HG03571 (cell line): Measurements from ENCODE around the gene ZKSCAN8.

ENCODE experiments used
- ATAC-seq: cut with Tn5 transposase; IDR thresholded peaks from one replicate; pipeline ENCODE4 v1.9.1; 2021; ENCODE audit not compliant: unreplicated experiment

ZKSCAN8 gene

DNA sequence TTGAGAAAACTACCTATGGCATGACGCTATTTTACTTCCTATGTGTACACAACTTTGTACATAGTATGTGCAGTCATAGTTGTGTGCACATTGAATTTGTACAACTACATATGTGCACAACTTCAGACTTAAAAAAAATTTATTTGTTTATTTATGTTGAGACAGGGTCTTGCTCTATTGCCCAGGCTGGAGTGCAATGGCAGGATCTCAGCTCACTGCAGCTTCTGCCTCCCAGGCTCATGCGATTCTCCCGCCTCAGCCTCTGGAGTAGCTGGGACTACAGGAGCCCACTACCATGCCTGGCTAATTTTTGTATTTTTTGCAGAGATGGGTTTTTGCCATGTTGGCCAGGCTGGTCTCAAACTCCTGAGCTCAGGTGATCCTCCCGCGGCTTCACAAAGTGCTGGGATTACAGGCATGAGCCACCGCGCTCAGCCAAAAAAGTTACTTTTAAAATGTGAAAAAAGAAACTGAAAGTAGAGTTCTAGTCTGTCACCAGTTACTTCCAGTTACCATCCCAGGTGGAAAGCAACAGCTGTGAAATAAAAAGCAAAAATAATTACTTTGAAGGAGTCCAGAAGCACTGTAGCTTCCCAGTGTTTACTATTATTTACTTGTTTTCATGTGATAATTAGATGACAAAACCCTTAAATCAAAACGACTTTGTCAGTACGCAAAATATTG, 1.7 kb upstream of the ZKSCAN8 start:
- no peak for ATAC-seq

DNA sequence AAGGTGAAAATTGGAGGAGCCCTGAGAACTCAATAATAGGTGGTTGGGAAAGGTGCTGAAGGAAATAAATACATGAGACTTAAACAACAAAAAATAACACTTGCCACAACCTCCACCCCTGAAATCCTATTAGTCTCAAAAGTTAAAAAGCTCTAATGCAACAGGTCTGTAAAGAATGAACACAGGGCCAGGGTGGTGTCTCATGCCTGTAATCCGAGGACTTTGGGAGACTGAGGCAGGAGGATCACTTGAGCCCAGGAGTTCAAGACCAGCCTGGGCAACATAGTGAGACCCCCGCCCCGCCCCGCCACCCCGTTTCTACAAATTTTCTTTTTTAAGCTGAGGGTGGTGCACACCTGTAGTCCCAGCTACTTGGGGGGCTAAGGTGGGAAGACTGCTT, 1.1 kb upstream of the ZKSCAN8 start:
- no peak for ATAC-seq

DNA sequence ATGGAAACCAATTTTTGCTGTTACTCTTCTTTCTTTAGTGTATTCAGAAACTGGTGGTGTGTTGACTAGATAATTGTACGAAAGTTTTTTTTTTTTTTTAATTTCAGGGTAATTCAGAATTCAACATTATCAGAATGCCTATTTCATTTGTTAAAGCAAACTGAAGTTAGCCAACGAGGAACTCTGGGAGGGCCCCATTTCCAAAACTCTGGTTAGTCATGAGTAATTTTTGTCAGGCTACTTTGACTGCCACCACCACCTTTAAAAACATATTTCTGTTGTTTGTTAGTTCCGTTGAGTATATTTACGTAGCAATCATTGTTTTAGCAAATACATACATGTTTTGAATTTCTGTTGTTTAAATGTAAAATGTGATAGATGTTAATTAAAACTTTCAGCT, 763 bp downstream of the ZKSCAN8 start:
- ATAC-seq: no peak

DNA sequence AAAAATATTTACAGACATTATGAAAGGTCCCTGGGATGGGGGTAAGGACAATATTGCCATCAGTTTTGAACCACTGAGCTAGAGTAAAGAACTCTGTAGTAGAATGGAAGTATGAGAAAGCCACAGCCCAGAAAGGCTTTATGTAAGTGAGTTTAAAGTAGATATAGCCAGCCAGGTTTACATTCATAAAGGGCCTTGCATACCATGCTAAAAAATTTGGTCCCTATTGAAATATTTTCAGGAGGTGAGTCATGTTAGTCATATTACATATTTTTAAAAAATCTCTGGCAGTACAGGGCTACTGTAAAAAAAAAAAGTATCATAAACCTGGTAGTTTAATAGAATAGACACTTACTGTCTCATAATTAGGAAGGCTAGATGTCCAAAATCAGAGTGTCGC, 3.5 kb downstream of the ZKSCAN8 start:
- no peak for ATAC-seq

DNA sequence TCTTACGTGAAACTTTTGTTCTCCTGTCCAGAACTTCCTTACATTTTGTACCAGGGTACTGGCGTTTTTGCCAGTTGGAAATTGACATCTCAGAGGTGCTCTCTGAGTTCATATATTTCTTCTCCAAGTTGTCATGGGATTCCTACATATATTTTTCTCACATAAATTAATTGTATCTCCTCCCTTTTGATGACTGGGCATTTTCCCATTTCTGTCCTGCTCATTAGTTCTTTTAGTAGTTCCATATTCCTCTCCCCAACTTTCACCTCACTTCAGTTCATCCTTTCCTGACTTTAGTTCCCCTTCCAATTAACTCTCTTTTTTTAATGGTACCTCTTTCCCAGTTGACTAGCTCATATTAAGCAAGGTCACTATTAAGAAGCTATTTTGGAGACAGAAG, 10.8 kb downstream of the ZKSCAN8 start:
- ATAC-seq: no peak

DNA sequence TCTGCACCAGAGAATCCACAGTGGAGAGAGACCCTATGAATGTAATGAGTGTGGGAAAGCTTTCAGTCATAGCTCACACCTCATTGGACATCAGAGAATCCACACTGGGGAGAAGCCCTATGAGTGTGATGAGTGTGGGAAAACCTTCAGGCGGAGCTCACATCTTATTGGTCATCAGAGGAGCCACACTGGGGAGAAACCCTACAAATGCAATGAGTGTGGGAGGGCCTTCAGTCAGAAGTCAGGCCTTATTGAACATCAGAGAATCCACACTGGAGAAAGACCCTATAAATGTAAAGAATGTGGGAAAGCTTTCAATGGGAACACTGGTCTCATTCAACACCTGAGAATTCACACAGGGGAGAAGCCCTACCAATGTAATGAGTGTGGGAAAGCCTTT, 11.9 kb downstream of the ZKSCAN8 start:
- ATAC-seq: no peak

DNA sequence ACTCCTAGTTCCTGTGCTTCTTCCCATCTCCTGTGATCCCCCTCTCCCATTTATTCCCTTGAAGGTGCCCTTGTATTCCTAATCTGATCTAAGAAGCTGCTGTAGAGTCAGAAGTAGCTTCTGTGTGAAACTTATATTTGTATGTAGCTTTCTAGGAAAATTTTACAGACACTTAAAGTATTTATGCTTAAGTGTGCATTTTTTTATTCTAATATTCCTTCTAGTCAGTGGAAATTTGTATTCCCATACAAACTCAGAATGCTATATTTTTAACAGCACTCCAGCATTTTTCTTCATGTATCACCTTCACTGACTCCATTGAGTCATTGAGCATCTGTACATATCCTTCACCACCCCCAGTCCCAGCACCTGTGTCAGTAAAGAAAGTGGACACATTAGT, 12.7 kb downstream of the ZKSCAN8 start:
- no peak for ATAC-seq

DNA sequence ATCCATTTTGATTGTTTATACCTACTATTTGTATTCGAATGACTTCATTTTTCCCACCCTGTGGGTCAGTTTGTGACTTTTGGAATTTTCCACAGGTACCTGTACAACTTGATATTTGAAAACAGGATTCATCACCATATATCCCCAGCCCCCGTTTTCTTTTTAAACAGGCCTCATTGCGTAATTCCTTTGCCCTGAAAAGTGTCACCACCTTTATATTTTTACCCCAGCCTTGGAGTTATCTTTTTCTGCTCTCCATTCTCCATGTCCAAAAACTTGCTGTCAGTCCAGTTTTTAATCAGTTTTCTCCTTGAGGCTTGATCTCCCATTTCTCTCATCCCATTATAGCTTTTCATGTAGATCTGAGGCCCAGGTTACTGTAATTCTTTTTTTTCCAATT, 16.6 kb downstream of the ZKSCAN8 start:
- no peak for ATAC-seq

DNA sequence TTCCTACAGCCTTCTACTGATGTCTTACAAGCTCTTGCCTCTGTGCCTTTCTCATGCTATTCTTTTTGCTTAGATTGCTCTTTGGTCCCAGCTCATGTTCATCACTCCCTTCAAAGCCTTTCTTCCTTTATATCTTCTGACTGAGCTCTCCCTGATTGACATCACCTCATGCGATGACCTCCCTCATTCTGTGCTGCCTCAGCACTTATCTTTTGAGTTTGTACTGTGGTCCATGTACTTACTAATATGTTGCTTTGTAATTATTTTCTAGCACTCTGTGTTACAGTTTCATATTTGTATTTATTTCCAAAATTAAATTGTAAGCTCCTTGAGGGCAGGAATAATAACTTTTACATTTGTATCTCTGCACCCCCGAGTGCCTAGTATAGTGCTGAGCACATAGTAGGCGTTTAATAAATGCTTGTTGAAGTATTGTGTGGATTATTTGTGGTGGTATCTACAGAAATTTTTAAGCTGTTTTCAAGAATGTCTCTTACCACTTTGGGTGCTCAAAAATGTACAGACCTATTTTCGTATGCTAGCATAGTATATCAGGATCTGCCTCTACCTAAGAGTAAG, 17.4 kb downstream of the ZKSCAN8 start:
- ATAC-seq: no peak

DNA sequence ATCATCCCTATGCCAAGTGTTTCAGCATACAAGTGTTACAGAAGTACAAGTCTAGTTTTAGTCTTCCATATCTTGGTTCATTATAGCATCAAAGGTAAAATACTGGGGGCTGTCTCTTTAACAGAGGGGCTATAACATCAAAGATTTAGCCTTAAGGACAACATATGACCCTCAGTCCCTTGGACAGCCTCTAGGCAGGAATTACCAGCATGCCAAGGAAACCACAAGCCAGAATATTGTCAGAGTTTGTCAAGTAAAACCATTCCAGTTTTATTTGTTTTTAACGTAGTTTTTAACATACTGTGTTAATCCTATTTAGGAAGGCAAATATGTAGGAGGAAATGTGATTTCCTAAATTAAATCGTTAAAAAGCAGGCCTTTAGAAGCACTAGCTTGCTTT, 18.6 kb downstream of the ZKSCAN8 start:
- ATAC-seq: no peak

DNA sequence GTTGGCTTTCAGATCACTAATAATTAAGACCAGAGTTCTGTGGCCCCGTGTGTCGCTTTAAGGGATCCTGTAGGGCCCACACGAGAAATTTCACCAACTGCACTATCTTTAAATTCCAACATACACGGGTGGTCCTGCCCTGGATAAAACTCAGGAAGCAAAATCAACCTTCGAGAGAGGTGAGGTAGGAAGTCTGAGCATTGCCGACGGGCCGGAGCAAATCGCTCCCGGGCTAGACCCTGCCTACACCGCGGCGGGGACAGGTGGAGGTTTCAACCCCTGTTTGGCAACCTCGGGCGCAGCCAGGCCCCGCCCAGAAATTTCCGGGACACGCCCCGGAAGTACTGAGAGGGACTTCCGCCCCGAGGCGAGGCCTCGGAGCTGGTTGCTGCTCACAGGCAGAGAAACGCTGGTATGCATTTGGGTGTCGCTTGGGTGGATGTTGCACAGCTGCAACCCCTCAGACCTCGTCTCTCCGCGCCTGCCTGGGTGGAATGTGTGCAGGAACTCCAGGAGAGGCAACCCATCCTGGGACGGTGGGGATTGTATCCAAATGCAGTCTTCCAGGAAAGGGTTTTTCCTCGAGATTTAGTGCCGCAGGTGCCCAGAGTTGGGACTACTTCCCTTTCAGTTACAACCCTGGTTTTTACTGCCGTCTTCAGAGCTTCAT, 19.9 kb downstream of the ZKSCAN8 start:
- ATAC-seq: peak; percentile 93

DNA sequence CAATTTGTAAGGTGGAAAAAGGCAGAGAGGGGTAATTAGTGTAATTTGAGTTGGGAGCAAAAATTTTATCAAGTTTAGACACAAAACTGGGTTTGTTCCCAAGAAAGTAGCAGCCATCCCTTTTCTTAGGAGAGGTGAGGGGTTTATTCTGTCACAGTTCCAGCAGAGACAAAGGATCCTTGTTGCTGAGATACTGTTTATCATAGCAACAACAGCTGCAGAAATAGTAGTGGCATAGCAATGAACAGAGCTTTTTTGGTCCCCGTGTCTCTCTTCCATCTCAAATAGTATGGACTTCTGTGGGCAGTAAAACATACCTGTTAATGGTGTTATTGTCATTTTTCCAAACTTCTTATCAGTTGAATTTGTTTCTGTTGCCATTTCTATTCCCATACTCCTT, 23.9 kb downstream of the ZKSCAN8 start:
- ATAC-seq: no peak

DNA sequence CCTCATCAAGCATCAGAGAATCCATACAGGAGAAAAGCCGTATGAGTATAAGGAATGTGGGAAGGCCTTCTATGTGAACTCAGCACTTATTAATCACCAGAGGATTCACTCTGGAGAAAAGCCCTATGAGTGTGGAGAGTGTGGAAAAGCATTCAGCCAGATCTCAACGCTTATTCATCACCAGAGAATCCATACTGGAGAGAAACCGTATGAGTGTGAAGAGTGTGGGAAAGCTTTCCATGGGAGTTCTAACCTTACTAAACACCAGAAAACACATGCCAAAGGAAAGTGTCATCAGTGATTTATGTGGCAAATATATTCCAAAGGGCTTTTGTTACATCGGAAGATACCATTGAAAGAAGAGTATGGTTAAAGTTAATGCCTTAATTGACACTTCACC, 25.4 kb downstream of the ZKSCAN8 start:
- ATAC-seq: no peak

DNA sequence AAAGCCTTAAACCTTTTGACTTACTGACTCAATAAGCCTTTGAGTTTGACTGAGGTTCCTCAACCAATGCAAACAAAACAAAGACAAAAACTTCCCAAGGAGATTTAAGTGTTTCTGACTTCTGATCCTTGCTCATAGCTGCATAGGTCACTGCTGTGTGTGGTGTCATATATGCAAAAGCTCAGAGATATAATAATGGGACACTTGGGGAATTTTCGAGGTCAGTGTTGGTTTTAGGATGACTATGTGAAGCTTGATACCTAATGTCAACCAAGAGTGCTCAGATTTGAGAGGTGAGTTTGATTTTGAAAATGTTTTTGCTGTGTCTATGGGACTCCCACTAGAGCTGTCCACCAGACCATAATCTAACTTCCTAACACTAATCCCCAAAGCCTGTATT, 26.2 kb downstream of the ZKSCAN8 start:
- ATAC-seq: no peak

DNA sequence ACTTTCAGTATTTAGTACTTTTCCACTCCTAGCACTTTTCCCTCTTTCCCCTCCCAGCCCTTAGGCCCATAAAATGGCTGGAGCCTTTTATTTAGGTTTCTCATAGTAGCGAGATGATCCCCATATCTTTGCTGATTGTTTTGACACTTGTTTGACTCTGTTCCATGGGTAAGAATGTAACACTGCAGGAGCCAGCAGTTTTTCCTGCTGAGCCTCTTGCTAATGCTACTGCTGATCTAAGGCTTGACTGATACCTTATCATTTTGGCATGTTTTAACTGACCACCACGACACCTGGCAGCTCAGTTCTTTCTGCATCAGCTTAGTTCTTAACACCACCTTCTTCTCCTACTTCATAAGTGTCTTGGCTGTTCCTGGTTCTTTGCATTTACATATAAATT, 29.6 kb downstream of the ZKSCAN8 start:
- ATAC-seq: no peak

DNA sequence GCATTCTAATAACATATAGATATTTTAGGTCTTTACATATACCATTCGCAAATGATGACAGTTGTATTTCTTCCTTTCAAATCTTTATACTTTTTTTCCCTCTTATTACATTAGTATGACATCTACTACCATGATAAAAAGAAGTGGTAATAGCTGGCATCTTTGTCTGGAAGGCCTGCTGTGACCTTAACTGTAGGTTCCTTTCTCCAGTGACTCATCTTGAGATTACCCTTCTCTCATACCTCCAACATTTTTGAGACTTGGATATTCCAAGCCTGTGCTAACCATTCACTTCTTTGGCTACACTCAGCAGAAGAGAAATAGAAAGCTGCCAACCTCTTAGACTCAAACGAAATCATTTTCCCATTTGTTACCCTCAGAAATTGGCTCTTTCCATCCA, 30.3 kb downstream of the ZKSCAN8 start:
- no peak for ATAC-seq

DNA sequence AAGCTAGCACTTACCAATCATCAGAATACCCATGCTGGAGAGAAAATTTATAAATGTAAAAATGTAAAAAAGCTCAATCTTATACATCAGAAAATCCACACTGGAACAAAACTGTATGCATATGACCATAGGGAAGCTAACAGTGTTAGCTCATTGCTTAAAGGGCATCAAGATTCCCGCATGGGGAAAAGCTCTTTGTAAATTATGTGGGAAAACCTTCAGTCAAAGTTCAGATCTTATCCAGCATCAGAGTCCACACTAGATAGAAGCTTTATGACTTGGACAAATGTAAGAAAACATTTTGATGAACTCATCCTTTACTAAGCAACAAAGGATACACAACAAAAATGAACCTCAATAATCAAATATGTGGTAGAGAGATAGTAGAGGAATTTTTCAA, 34.7 kb downstream of the ZKSCAN8 start:
- no peak for ATAC-seq

DNA sequence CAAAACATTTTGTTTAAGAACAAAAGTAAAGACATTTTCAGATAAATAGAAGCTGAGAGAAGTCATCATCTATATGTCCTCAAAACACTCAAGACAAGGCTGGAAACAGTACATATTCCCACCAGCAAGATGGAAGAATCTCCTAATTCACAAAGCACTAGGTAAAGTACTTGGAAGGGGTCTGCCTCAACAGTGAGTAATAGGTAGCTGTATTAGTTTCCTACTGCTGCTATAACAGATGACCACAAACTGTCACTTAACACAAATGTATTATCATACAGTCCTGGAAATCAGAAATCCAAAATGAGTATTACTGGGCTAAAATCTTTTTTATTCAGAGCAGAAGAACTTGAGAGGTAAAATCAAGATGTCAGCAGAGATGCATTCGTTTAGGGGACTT, 40.6 kb downstream of the ZKSCAN8 start:
- no peak for ATAC-seq

DNA sequence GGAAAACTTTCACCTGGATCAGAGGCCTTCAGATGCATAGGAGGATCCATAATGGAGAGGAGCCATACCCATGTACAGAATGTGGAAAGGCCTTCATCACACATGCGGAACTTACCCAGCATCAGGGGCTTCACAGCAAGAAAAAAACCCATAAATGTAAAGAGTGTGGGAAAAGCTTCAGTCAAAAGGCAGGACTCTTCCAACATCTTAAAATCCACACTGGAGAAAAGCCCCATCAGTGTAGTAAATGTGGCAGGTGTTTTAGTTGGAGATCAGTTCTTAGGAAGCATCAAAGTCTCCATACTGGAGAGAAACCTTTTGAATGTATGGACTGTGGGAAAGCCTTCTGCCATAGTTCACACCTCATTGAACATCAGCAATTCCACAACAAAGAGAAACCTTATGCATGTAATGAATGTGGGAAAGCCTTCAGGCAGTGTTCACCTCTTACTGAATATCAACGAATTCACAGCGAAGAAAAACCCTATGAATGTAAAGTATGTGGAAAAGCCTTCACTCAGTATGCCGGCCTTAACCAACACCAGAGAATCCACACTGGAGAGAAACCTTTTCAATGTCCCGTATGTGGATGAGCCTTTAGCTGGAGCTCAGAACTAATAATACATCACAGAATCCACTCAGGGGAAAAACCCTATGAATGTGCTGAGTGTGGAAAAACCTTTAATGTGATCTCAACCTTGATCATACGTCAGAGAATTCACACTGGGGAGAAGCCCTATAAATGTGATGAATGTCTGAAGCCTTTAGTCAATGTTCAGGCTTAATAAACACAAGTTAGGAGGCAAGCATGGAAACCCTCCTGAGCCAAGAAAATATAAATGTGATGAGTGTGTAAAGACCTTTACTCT, 46.7 kb downstream of the ZKSCAN8 start:
- no peak for ATAC-seq

DNA sequence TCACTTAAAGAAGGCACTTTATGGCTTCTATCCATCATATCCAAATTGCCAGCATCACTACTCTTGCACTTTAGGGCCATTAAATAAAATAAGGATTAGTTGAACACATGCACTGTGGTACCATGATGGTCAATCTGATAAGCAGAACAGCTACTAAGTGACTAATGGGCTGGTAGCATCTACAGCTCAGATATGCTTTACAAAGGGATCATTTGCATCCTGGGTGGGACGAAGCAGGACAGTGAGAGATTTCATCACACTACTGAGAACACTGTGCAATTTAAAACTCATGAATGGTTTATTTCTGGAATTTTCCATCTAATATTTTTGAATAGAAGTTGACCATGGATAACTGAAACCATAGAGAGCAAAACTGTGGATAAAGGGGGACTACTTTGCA, 58.3 kb downstream of the ZKSCAN8 start:
- ATAC-seq: no peak

DNA sequence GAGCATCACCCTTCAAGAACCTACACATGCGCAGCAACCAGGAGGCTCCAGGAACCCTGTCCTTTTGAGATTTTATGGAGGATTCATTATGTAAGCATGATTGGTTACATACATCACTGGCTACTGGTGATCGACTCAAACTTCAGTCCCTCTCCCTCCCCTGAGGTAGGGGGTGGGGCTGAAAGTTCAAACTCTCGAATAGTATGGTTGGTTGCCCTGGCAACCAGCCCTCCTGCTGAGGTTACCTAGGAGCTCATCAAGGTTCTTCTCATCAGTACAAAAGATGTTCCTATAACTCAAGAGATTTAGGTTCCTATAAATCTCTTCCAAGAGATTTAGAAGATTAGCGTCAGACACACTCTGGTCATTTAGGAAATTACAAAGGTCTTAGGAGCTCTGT, 61.5 kb downstream of the ZKSCAN8 start:
- ATAC-seq: no peak

DNA sequence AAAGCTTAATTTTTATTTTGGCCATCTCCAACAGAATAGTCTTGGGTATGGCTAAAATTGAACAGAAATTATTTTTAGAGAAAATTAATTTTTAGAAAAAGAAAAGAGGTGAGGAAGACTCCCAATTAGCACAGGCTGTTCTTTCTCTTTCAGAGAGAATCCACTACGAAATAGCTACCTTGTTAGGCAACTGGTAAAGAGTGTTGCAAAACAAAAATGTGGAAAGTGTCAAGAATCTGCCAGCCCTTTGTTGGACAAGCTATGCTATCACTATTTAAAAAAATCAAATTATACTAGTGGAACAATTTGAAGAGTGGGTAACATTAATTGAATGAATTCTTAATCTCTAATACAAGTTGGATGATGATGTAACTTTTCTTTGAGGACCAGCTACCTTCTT, 64.2 kb downstream of the ZKSCAN8 start:
- no peak for ATAC-seq
